Activated T-cell treated with anti-CD3 and anti-CD28 coated beads for 1 hour (primary cell): ENCODE data around the gene NFE2L2.
"Not testable (repeated sequence)": the region's sequence is repeated elsewhere in the genome, so short reads cannot be mapped to it uniquely, and the experiment has no call there.

ENCODE experiments used
- DNase-seq: peaks from one replicate; pipeline ENCODE4 v3.0.0-alpha.2; 2020; ENCODE audit warnings: low read depth

The NFE2L2 gene

DNA sequence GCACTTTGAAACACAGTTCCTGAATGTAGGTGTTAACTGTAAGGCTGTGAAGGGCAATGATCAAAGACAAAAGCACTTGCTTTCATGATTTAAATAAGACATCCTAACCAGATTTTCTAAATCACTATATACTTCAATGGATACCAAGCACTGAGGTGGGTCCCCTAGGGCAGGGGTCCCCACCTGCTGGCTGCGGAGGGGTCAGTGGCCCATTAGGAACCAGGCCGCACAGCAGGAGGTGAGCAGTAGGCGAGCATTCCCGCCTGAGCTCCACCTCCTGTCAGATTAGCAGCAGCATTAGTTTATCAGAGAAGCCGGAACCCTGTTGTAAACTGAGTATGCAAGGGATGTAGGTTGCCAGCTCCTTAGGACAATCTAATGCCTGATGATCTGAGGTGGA, 7.1 kb downstream of the NFE2L2 start:
- DNase-seq = no peak

DNA sequence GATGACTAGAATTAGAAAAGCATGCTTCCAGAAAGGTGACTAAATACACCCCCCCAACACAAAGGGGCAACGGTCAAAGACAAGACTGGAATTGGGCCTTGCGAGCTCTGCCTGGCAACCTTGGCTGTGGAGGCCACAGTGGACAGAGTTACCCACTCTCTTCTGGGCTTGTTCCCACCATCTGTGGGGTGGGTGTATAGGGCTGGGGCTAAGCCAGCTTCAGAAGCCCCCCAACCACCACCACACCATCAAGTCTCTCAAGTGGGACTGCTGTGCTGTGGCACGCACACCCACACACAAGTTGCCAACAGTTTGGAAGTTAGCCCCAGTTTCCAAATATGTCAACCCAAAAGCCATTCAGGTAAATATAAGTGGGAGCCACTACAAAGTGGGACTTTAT, 7.8 kb downstream of the NFE2L2 start:
- no peak for DNase-seq

DNA sequence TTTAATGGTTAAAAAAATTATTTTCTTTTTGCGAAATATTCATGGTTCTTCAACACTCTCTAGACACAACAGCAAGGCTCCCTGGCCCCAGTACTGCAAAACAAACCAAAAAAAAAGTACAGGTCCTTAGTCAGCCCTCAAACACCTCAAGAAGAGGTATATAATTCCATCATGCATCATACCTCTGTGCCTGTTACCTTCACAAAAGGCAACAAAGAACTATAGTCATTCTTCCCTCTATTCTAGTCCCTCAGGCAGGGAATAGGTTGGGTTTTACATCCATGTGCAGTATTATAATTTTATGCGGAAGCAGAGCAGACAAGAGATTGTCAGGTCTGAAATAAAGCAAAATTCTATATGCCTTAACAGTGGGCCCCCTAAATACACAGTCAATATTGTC, 8.5 kb downstream of the NFE2L2 start:
- no peak for DNase-seq

DNA sequence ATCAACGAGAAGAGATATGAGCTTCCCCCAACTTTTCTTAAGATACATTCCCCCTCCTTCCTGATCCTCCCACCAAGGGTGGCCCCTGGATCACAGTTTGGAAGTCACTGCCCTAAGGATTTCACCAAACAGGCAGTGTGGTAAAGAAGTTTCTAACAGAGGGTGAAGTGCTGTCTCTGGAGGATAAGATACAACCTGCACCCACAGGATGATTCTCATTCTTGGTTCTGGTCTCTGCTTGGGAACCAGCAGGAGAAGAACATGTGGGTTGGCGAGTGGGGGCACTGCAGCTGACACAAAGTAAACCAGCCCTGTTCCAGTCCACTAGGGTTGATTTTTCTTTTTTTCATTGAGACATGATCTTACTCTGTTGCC, 9.3 kb downstream of the NFE2L2 start:
- DNase-seq = no peak

DNA sequence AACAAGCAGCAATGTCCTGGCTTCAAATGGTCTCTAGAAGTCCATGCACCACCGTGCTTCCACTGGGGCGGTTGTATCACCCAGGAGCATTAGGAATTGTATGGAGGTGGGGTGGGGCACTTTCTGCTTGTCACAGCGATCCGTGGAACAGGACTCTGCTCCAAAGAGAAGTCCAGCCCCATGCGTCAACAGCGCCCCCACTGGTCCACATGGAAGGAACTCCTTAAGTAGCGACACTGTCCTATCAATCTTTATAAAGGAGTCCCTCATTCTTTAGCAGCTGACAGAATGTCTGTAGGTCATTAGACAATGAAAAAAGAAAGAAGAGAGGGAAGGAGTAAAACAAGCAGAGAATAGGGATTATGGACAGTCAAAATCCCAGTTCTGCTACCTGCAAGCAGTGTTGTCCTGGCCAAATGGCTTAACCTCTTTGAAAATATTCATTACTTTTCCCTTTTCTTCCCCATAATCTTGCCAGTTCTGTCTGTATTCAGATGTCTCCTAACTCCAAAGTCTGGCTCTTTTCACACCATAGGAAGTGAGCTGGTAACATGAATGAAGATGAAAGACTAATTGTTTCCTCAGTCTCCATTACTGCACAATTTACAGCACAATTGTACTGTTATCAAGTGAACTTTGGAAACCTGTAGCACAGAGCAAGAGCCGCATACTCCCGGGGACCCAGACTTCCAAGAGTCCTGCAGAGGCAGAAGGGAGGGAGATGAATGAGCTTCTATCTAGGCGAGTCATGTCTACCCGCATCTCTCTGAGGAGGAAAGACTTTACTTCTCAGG, 9.9 kb downstream of the NFE2L2 start:
- no peak for DNase-seq

DNA sequence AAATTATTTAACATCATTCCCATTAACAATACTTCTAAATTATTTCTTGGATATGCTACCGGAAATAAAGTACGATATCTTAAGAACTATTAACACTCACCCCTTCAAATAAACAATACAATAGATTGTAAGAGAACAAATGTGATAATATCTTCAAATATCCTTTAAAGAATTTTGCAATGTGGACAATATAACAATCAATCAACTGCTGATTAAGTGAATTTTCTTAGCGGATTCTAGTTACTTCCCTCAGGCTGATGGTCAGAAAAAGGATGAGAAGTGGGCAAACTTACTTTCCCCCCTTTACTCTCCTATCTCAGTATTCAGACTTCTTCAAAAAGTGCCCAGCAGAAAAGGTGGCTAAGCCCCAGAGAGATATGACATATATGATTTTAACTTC, 10.8 kb downstream of the NFE2L2 start:
- no peak for DNase-seq

DNA sequence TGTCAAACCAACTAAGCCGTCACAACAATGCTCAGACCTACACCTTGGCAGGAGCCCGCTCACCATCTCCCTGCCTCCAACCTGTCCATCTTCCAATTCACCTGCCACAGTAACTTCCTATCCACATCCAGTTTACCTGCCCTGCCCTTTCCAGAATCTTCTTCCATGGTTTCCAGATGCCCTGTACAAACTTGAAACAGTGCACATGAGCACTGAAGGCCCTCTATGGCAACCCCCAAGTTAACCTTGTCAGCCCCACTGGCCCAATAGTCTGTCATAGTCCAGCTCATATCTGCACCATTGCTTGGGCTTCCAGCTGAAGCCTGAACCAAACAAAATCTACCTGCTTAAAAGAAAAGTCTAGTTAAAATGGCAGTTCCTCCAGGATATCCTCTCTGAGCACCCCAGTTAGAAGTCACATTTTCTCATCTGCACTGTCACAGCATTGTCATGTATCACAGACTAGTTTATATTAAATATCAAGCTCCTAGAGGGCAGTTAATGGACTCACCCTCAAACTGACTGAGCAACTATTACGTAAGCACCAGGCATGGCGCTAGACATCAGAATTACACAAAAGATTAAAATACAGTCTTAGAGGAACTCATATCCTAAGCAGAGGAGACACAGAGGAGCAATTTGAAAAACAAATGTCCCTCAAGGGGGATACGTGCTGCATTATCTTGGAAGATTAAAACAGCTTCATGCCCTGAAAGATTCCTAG, 11.6 kb downstream of the NFE2L2 start:
- DNase-seq = no peak

DNA sequence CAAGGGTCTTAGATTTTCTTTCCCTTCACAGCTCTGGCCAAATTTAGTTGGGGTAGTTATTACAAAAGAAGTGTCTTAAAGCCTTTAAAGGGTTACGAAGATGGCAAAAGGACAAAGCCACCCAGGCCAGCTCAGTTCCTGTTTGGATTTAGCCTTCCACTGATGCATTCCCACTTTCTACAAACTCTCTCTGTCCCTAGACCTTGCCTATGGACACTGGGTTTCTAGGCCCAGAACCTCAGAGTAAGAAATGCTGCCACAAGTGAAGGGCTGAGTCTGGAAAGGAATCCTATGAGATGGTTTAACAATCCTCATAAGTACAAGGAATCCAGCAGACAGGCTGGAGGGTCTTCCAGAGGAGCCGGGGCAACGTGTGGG, 13.4 kb downstream of the NFE2L2 start:
- no peak for DNase-seq

DNA sequence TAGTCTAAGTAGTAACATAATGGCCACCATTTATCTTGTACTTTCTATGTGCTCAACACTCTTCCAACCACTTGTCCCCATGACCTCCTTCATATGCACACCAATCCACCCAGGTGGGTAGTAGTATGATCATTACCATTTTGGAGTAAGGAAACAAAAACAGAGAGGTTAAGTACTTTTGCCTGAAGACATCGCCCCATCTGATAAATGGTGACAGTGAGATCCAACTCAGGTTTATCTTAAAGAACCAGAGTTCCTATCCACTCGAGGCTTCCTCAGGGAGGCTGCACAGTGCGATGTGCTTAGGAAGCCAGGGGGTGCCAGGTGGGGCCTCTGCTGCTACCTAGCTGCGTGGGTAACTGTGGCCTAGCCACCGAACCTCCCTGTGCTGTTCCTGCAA, 14.1 kb downstream of the NFE2L2 start:
- no peak for DNase-seq

DNA sequence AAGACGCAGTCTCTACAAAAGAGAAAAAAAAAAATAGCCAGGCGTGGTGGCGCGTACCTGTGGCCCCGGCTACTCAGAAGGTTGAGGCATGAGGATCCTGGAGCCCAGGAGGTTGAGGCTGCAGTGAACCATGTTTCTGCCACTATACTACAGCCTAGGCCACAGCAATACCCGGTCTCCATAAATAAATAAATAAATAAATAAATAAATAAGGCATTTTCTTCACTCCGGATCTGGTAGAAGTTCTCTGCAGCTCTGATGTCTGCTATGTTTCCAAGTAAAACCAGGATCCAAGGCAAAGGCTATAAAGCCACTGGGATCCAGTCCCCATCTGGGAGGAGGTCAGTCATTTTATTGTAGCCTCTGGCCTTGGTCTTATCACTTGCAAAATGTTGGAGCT, 15.5 kb downstream of the NFE2L2 start:
- DNase-seq = no peak

DNA sequence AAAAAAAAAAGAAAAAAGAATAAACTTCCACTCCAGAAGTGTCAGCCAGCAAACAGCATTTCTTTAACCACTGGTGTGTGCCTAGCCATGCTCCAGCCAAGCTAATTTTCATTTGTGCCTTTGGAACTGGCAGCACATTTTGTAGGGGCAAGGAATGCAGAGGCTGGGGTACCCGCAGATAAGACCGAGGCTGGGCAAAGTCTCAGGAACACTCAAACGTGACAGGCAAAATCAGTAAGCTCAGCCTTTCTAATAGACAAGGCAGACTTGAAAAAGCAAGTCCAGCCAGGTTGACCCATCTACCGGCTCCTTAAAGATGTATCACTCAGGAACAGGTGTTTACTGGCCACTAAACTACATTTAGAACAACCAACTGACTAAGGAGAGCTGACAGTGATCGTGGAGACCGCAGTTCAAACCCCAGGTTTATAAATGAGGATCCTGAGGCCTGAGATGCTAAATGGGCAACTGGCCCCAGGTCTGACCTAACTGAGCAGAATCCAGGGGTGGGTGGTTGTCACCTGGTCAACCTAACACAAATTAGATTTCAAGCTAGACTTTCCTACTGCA, 16.7 kb downstream of the NFE2L2 start:
- DNase-seq = no peak

DNA sequence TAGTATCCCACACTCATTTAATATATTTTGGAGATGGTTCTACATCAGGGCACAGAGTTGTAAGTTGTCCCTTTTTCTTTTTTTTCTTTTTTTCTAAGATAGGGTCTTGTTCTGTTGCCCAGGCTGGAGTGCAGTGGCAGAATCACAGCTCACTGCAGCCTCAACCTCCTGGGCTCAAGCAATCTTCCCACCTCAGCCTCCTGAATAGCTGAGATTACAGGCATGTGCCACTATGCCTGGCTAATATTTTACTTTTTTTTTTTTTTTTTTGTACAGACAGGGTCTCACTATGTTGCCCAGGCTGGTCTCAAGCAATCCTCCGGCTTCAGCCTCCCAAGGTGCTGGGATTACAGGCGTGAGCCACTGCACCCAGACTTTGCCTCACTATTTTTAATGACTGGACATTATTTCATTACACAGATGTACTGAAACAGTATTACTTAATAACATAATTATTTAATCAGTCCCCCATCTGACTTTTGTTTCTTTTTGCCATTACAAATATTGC, 17.9 kb downstream of the NFE2L2 start:
- not testable (repeated sequence) for DNase-seq

DNA sequence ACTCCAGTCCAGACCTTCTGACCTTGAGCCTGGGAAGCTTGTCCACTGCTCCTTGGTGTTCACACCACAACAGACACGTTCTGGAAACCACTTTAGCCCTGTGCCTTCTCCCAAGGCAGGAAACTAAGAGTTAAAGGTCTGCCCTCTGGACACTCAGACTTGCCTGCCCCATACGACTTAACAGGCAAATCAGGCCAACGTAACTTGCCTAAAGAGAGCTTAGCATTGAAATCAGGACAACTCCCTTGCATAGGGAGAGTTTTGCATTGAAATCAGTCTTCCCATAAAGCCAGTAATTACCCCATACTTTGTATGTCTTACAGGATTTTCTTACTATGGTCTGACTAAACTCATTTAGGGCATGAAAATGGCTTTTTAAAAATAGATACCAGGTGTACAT, 18.5 kb downstream of the NFE2L2 start:
- DNase-seq = no peak

DNA sequence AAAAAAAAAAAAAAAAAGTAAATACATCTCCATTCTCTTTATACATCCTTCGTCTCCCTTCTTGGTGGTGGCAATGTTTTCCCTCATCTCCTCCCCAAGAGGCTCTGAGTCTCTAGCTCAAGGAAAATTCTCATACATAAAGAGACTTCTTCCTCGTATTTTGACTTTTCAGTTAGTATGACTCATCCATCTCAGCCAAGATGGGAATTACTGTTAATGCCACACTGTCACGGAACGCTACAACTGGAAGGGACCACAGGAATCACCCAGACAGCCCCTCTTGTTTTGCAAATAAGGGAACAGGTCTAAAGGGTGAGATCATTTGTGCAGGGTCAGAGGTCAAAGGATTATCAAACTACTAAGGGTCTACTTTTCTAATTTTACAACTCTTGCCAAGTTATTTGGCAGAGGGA, 19.5 kb downstream of the NFE2L2 start:
- no peak for DNase-seq

DNA sequence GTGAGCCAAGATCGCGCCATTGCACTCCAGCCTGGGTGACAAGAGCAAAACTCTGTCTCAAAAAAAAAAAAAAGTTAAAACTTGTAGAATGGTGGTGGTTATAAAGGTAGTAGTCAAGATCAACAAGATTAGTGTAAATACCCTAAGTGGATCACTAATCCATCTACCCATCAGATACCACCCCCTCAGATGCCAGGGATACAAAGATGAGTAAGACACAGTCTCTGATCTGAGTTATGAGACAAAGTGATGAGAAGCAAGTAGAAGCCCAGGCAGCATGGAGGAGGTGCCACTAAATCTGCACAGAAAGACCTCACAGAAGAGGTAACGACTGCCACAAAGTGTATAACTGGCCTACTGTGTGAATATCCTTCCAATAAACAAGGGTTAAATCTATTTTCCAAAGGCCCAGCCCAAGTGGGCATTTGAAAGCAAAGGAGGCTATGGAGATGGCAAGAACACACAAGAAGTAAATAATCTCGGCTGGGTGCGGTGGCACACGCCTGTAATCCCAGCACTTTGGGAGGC, 20.2 kb downstream of the NFE2L2 start:
- DNase-seq = no peak

DNA sequence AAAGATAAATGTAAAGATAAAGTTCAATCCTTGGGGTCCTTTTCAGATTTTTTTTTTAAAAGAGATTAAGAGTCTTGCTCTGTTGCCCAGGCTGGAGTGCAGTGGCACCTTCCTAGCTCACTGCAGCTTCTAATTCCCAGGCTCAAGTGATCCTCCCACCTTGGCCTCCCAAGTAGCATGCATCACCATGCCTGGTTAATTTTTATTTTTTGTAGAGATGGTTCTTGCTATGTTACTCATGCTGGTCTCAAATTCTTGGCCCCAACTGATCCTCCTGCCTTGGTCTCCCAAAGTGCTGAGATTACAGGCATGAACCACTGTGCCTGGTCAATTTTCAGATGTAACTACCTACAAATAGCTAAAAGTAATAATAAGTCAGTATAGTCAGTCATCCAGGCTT, 21.1 kb downstream of the NFE2L2 start:
- no peak for DNase-seq

DNA sequence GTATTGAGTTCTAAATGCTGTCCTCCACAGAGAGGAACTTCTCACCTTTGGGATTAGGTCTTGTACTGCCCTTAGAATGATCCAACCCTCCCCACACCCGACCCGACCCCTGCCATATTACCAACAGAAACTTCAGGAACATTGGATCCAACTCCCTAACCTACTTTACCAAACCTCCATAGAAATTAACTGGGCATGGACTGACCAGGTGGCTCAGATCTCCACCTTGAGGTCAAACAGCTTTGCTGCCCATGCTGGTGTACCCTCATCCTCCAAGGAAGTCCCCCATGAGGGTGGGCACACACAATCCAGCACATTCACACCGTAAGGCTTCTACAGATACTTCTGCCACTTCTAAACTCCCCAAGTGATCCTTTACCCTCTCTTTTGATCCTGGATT, 21.5 kb downstream of the NFE2L2 start:
- DNase-seq = no peak

DNA sequence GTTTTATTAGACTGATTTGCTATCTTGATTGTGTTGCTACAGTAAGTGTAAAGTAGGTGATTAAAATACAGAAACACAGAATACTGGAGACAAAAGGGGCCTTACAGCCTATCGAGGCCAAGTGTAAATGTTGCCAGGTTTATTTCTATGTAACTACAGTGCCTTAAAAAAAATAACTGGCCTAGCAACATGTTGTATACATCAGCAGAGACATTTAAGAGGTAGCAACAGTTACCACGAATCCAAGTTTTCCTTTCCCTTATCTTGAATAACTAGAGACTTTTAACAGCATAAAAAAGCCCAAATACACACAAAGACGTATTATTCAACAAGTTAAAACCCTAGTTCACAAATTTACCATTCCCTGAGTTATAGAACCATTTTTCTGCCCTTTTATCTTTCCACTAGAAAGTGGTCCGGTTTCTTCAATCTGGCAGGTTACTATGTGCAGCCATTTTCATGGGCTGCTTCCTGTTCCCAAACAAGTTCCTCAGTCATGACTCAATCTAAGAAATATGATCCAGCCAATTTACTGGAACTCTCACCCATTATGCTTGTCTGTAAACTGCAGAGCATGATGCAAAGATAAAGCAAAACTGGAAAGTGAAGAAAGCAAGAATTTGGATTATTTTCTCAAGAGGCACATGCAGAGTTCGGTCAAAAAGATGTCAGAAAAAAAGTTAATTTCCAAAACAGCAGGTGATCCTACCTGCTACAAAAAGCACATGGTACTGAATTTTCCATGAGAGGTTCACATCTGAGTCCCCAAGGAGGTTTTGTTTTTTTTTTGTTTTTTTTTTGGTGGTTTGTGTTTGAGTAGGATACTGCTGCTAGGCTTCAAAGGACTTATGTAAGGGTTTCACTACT, 22.2 kb downstream of the NFE2L2 start:
- DNase-seq = no peak

DNA sequence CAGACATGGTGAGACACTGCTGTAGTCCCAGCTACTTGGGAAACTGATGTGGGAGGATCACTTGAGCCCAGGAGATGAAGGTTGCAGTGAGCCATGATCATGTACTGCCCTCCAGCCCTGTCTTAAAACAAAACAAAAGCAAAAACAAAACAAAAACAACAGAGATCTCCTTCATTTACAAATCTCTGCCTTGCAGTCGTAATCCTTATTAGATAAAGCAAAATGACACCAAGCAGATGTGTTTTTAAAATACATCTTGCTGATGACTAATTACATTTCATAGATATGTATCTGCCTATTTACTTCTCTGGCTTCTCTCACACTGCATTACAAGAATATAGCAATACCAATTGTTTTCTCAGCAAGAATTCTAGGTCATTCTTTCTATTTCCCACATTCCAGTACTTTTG, 22.8 kb downstream of the NFE2L2 start:
- DNase-seq = no peak

DNA sequence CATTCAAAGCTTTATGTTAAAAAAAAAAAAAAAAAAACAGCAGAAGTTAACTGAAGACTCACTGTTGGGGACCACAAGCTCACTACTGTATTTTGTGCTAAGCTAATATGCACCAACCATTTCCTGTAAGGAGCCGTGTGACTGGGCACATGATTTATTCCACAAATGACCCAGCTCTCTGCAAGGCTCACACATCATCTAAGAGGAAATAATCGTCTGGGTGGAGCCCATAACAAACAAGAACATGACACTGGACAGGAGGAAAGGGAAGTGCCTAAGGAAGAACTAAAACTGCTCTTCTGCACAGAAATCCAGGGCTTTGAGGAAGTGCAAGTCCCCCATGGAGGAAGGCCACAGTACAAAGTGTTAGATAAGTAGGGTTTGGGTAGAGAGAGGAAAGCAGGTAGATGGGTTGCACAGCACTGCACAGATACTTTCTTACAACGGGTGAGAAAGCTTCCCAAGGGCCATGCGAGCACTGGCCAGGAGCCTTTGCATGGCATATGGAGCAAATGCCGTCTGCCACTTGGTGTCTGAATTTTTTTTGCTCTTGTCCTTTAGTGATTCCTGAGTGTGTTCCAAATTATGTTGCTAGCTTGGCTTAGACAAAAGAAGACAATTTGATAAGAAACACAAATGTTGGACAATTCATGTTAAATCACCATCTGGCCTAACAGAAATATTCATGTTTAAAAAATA, 24.4 kb downstream of the NFE2L2 start:
- DNase-seq = no peak

DNA sequence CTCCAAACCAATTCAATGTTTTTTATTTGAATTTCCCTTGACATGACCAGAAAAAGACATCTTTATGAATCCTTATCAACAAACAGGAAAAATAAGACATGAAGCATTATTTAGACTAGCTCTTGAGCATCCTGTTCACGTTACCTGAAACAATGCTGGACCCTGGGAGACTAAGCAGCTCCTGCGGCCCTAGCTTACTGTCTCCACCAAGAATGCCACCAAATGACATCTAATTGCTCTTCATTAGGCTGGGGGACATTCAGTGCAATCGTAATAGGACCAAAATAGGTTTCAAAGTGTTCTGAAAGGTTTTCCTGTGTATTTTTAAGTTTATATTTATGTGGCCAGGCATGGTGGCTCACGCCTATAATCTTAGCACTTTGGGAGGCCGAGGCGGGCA, 25.5 kb downstream of the NFE2L2 start:
- no peak for DNase-seq
